Calu3 (cell line): ENCODE data around the gene P2RY12. TPM values are rescaled to one million over a fixed set of nuclear protein-coding genes. Genes with fewer than 3 reads are reported as not detected.
A peak's percentile ranks its signal among the peaks of the same experiment; 100 is the strongest.

Experiments
- BruUV-seq: library from RNA; stranded (reverse); fragments of 400-500 nt; replicated peaks from 2 replicates; lab custom pipeline; 2021; lab: Mats Ljungman, UMichigan
- CTCF ChIA-PET: fragments of 300-600 bp; sonication (Branson Sonifier 250); formaldehyde crosslinking; loops from one replicate; lab custom pipeline; 2022; ENCODE audit warnings: antibody characterized with exemption; lab: Charles Lee
- DNase-seq: peaks from one replicate; pipeline ENCODE4 v3.0.0; 2022
- H3K27ac Mint-ChIP-seq: one replicate; pipeline ENCODE4 v1.8.0; 2022; ENCODE audit warnings: mixed read lengths; ENCODE audit not compliant: unreplicated experiment
- H3K27me3 Mint-ChIP-seq: one replicate; pipeline ENCODE4 v1.8.0; 2022; ENCODE audit warnings: mixed read lengths; ENCODE audit not compliant: unreplicated experiment
- H3K36me3 Mint-ChIP-seq: one replicate; pipeline ENCODE4 v1.8.0; 2022; ENCODE audit warnings: mild to moderate bottlenecking, moderate library complexity, mixed read lengths; ENCODE audit not compliant: insufficient read depth, unreplicated experiment
- H3K4me1 Mint-ChIP-seq: one replicate; pipeline ENCODE4 v1.8.0; 2022; ENCODE audit warnings: mild to moderate bottlenecking, low read depth, mixed read lengths; ENCODE audit not compliant: unreplicated experiment
- H3K4me3 Mint-ChIP-seq: one replicate; pipeline ENCODE4 v1.8.0; 2022; ENCODE audit warnings: mild to moderate bottlenecking, low read depth, moderate library complexity, mixed read lengths; ENCODE audit not compliant: unreplicated experiment
- H3K9me3 Mint-ChIP-seq: one replicate; pipeline ENCODE4 v1.8.0; 2022; ENCODE audit warnings: low read depth, mixed read lengths; ENCODE audit not compliant: unreplicated experiment
- CTCF ChIP-seq: fragments of 200-600 bp; IDR thresholded peaks from one replicate; pipeline ENCODE4 v1.8.0; 2022; ENCODE audit warnings: antibody characterized with exemption; ENCODE audit not compliant: unreplicated experiment
- intact Hi-C: fragments of 100-400 bp; cut with micrococcal nuclease; formaldehyde crosslinking; loops from one replicate; pipeline ENCODE4 v1.10.0; 2022; ENCODE audit not compliant: unreplicated experiment
- total RNA-seq: library from RNA; stranded (reverse); gene quantifications from 2 replicates; pipeline ENCODE4 v1.2.3, GENCODE V29; 2022

P2RY12 gene
- total RNA-seq, 1 experiment from 2014 or later, result not detected

GRCh38 chr3:151383111-151383510 lies 1.4 kb downstream of the P2RY12 start:
- Mint-ChIP-seq H3K4me3 (no peak overlapping the region), H3K36me3 (no peaks in the 10 kb centered on the region), H3K27ac (no peak overlapping the region), H3K27me3 (no peaks in the 10 kb centered on the region), H3K4me1 (no peaks in the 10 kb centered on the region), H3K9me3 (no peaks in the 10 kb centered on the region)
- CTCF ChIA-PET, result interaction anchor here (0.6 to 1.5 kb wide), 2 partner anchors 10 to 19 kb away, joined by 3 read pairs; no protein-coding TSS in a partner anchor
- TF ChIP-seq CTCF, result no peak
- intact Hi-C loops, result no loop called here
- no TSS peak for BruUV-seq
- no peak for DNase-seq

- H3K4me3 Mint-ChIP-seq, result no peak overlapping the region
- CTCF ChIA-PET, result interaction anchor here (1.2 to 1.5 kb wide), 2 partner anchors 11 to 549 kb away, joined by 3 read pairs; no protein-coding TSS in a partner anchor
- no peaks in the 10 kb centered on the region for H3K36me3 Mint-ChIP-seq
- no peaks in the 10 kb centered on the region for H3K9me3 Mint-ChIP-seq
- DNase-seq, result no peak
- H3K4me1 Mint-ChIP-seq, result no peaks in the 10 kb centered on the region
- H3K27ac Mint-ChIP-seq, result no peak overlapping the region
- intact Hi-C loops, result no loop called here
- no TSS peak for BruUV-seq
- H3K27me3 Mint-ChIP-seq, result no peaks in the 10 kb centered on the region
- no peak for TF ChIP-seq CTCF
Observed at GRCh38 chr3:151382671-151383070, 1.9 kb downstream of the P2RY12 start.

- Mint-ChIP-seq H3K36me3 (no peaks in the 10 kb centered on the region), H3K27me3 (no peaks in the 10 kb centered on the region), H3K4me3 (no peak overlapping the region), H3K9me3 (no peaks in the 10 kb centered on the region), H3K4me1 (no peaks in the 10 kb centered on the region), H3K27ac (no peak overlapping the region)
- TF ChIP-seq CTCF, result peak; percentile 77
- CTCF ChIA-PET, result interaction anchor here (0.5 to 1.0 kb wide), 4 partner anchors 43 to 460 kb away, joined by 4 to 6 read pairs (median 6); no protein-coding TSS in a partner anchor
- BruUV-seq, result no TSS peak
- intact Hi-C loops, result loop anchor here (5.0 kb wide), 1 partner anchor 458 kb away; no protein-coding TSS in a partner anchor
- DNase-seq, result peak; percentile 63
Observed at GRCh38 chr3:151379083-151379734, 5.3 kb downstream of the P2RY12 start.

GRCh38 chr3:151377768-151378385 lies 6.7 kb downstream of the P2RY12 start:
- Mint-ChIP-seq H3K27me3 (no peaks in the 10 kb centered on the region), H3K9me3 (no peaks in the 10 kb centered on the region), H3K27ac (no peak overlapping the region), H3K4me3 (no peak overlapping the region), H3K36me3 (no peaks in the 10 kb centered on the region), H3K4me1 (no peaks in the 10 kb centered on the region)
- no peak for TF ChIP-seq CTCF
- intact Hi-C loops, result loop anchor here (5.0 kb wide), 1 partner anchor 459 kb away; no protein-coding TSS in a partner anchor
- CTCF ChIA-PET, result interaction anchor here (1.1 kb wide), 1 partner anchor 10 kb away, joined by 4 read pairs; no protein-coding TSS in a partner anchor
- no peak for DNase-seq
- BruUV-seq, result no TSS peak
